Neural progenitor cell (in vitro differentiated cells): ENCODE results near the gene SPATA24.

Source experiments
- EZH2 ChIP-seq: fragments of 200-600 bp; sonication (generic); IDR thresholded peaks from 2 replicates; pipeline ENCODE4 v1.6.1; 2017; ENCODE audit warnings: antibody characterized with exemption, mild to moderate bottlenecking, moderate library complexity
- TF ChIP-seq, protein P1 (sequence below): fragments of 200-600 bp; sonication (generic); IDR thresholded peaks from 2 replicates; pipeline ENCODE4 v1.5.1; 2017; ENCODE audit warnings: antibody characterized with exemption, mild to moderate bottlenecking

GRCh38 chr5:139404484-139404840, 573 bp upstream of the SPATA24 start:
- TF ChIP-seq, protein P1, sequence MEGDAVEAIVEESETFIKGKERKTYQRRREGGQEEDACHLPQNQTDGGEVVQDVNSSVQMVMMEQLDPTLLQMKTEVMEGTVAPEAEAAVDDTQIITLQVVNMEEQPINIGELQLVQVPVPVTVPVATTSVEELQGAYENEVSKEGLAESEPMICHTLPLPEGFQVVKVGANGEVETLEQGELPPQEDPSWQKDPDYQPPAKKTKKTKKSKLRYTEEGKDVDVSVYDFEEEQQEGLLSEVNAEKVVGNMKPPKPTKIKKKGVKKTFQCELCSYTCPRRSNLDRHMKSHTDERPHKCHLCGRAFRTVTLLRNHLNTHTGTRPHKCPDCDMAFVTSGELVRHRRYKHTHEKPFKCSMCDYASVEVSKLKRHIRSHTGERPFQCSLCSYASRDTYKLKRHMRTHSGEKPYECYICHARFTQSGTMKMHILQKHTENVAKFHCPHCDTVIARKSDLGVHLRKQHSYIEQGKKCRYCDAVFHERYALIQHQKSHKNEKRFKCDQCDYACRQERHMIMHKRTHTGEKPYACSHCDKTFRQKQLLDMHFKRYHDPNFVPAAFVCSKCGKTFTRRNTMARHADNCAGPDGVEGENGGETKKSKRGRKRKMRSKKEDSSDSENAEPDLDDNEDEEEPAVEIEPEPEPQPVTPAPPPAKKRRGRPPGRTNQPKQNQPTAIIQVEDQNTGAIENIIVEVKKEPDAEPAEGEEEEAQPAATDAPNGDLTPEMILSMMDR, result no peak
- TF ChIP-seq EZH2, result no peak
